ENCODE measurements around the gene CAPNS1.
"Not testable (repeated sequence)": the region's sequence is repeated elsewhere in the genome, so short reads cannot be mapped to it uniquely, and the experiment has no call there.

Gene CAPNS1

DNA sequence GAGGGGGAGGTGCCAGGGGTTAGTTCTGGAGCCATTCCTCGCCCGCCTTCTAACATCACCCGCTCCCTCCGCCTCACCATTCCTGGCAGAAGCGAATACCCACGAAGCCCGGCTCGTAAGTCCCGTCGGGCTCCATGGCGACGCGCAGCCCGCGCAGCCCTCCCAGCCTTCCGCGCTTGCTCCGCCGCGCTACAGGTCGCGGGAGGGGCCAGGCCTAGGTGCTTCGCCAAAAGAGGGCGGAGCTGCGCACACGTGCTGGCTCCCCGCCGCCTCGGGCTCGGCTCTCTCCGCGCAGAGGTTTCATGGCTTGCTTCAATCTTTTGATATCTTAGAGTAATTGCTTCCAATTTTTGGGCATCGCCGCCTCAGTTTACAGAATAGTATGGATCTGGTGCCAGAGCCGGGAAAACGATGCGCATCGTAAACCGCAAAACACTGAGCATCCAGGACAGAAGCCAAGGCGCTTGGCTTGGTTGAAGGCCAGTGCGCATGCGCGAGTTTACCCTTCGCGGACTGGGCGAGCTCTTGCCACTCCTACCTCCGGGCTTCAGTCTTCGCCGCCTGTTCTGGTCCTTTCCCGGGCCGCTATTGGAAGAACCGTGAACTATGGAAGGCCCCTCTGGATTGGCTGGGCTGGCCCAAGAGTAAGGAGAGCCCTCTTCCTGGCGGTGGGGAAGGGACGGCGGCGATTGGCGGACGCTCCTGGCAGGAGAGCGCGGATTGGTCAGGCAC lies 25.0 kb upstream of the CAPNS1 start, which contains the start of gene POLR2I:
Gene POLR2I (minus strand): TSS at position 155 of the 732 bp plus-strand sequence. CDS start 19 bp downstream, at position 136.
- DNase-seq = peak; percentile 97

DNA sequence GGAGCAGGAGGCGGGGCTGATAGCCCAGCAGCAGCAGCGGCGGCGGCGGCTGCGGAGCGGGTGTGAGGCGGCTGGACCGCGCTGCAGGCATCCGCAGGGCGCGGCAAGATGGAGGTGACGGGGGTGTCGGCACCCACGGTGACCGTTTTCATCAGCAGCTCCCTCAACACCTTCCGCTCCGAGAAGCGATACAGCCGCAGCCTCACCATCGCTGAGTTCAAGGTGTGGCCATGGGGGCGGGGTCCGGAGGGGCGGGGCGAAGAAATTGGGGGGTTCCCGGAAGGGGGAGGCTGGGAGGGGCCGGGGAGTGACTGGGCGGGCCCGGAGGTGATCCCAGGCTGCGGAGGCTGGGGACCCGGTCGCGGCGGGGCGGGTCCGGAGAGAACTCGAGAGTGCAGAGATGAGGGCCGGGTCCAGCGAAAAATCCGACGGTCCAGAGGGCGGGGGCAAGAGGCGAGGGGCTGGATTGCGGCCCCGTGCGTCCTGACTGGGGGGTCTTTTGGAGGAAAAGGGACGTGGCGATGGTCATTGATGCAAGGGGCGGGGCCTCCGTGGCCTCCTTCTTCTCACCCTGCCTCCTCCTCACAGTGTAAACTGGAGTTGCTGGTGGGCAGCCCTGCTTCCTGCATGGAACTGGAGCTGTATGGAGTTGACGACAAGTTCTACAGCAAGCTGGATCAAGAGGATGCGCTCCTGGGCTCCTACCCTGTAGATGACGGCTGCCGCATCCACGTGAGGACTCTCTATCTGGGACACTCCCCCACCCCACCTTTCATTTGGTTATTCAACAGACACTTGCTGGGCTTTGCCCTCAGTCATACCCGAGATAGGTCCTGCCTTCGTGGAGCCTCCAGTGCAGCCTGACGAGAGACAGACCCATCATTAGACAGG lies 24.2 kb upstream of the CAPNS1 start, which contains the start of gene TBCB:
Gene TBCB (plus strand): TSS at position 16 of the 891 bp plus-strand sequence. CDS start 93 bp downstream, at position 109.
- peak; percentile 89 for DNase-seq

DNA sequence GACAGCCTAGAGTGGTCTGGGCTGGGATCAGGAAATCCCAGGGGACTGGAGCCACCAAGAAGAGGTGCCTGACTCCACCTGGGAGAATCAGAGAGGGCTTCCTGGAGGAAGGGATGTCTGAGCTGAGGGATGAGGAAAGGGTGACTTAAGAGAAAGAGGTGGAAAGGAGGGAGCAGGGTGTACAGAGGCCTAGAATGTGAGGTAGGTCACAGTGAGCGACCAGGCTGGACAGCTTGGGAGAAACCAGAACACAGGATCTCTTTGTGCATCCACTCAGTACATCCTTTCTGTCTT lies 23.6 kb upstream of the CAPNS1 start:
- no peak for DNase-seq

DNA sequence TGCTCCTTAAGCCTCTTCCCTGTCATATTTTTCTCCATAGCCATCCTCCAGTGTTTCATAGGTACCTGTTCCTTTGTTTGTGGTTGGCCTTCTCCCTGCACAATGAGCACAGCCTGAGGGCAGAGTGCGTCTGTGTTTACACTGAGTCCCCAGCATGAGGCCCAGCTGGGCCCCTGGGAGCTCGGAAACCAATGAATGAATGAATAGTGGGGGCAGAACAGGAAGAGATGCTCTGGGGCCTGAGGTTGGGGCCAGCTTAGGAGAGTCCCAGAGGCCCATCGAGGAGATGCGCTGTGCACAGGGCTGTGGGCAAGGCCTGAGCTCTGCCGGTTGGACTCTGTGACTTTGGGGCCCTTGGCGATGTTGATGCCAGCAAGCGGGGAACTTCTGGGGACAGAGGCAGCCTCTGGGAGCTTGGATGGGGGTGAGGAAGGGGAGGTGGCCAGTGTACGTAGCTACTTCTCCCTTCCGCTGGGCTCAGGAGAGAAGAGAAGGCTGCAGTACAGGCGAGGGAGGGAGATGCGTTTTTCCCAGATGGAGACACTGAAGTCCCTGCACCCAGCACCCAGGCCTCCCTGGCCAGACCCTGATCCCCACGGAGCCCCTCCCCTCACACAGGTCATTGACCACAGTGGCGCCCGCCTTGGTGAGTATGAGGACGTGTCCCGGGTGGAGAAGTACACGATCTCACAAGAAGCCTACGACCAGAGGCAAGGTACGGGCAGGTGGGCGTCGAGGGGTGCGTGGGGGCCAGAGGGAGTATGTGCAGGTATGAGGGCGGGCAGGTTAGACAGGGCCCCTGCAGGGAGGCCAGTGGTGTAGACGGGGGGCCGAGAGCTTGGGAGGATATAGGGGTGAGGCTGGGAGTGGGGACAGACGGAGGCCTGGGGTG lies 19.5 kb upstream of the CAPNS1 start:
- DNase-seq = no peak

DNA sequence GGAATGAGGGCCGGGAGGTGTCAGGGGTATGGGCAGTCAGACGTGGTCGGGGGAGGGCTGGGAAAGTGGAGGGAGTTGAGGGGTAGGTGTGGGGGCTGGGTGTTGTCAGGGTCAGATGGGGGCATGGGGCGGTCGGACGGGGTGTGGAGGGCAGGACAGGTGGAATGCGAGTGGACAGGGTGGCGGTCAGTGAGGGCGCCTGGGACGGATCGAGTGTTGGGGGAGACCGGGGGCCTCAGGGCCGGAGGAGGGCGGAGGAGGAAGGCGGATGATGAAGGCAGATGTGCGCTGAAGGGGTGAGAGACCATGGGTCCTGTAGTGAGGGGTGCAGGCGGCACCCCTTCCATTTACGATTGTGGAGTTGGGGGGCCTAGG lies 18.9 kb upstream of the CAPNS1 start:
- DNase-seq = no peak

DNA sequence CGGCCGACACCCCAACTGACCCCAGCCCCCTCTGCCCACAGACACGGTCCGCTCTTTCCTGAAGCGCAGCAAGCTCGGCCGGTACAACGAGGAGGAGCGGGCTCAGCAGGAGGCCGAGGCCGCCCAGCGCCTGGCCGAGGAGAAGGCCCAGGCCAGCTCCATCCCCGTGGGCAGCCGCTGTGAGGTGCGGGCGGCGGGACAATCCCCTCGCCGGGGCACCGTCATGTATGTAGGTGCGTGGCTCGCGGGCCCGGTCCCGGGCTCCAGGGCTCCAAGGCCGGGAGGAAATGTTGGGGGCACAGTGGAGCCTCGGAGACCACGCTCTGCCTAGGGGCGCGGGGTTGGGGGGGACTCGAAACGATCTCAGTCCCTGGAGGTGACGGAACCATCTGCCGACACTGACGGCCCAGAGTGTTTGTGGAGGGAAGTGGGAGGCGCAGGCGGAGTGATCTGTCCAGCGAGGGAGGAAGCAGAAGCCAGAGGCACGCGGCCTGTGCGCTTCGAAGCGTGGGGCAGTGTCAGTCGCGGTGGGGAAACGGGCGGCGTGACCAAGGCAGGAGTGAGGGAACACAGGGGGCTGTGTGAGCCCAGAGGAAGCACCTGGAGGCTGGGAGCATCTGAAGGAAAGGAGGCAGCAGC lies 18.3 kb upstream of the CAPNS1 start:
- DNase-seq = no peak

DNA sequence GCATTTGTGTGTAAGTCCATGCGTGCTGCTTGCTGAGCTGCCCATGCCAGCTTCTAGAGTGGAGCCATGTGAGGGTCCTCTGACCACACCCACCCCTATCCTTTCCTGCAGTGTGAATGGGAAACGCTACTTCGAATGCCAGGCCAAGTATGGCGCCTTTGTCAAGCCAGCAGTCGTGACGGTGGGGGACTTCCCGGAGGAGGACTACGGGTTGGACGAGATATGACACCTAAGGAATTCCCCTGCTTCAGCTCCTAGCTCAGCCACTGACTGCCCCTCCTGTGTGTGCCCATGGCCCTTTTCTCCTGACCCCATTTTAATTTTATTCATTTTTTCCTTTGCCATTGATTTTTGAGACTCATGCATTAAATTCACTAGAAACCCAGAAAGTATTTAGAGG lies 14.3 kb upstream of the CAPNS1 start:
- no peak for DNase-seq

DNA sequence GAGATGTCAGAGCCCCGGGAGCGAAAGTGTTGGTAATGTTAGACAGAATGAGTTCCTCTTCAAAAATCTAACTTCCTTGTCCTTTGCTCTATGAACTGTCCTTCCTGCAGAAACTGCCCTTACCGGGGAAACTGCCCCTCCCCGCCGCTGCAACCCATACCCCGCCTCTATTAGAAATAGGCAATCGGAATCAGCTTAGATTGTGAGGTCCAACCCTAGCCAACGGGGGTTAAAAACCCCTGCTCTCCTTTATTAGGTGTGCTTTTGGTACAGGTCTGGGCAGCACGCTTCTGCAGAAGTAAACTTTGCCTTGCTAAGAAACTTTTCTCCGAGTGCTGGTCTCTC lies 11.5 kb upstream of the CAPNS1 start:
- DNase-seq = no peak

DNA sequence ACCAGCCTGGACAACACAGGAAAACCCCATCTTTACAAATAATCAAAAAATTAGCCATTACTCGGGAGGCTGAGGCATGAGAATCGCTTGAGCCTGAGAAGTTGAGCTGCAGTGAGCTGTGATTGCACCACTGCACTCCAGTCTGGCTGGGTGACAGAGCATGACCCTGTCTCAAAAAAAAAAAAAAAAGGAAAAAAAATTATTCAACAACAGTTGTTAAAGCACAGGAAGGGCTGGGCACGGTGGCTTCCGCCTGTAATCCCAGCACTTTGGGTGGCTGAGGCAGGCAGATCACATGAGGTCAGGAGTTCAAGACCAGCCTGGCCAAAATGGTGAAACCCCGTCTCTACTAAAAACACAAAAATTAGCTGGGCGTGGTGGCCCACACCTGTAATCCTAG lies 8.6 kb upstream of the CAPNS1 start:
- DNase-seq = not testable (repeated sequence)

DNA sequence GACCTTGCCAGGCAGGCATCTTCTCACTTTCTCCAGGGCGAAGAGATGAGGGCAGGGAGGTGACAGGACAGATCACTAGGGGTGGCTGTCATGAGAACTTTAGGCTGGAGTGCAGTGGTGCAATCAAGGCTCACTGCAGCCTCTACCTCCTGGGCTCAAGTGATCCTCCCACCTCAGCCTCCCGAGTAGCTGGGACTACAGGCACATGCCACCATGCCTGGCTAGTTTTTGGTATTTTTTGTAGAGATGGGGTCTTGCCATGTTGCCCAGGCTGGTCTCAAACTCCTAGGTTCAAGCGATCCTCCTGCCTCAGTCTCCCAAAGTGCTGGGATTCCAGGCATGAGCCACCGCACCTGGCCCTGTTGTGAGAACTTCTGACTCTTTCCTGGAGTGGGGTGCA lies 5.0 kb upstream of the CAPNS1 start:
- not testable (repeated sequence) for DNase-seq

DNA sequence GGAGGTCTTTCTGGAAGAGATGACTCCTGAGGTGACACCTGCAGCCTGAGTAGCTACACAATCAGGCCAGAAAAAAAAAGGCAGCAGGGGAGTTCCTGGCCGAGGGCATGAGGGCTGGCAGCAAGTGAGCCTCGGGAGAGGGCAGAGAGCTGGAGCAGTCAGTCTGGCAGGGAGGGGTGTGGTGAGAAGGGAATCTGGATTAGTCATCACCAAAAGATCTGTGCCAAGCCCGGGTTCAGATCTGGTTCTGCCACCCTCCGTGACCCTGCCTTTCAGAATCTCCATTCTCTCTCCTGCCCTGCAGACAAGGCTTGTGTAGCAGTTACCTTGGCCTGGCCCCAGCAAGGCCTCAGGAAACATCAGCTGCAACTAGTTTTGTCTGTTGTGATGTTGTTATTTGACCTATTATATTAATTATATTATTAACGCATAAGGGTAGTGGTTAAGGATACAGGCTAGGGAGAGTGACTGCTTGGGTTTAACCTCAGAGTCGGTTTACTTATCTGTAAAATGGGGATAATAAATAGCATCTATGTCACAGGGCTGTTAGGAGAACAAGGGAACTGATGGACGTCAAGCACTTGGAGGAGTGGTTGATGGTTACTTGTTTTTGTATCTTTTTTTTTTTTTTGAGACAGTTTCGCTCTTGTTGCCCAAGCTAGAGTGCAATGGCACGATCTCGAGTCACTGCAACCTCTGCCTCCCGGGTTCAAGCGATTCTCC lies 2.7 kb upstream of the CAPNS1 start:
- DNase-seq = no peak

DNA sequence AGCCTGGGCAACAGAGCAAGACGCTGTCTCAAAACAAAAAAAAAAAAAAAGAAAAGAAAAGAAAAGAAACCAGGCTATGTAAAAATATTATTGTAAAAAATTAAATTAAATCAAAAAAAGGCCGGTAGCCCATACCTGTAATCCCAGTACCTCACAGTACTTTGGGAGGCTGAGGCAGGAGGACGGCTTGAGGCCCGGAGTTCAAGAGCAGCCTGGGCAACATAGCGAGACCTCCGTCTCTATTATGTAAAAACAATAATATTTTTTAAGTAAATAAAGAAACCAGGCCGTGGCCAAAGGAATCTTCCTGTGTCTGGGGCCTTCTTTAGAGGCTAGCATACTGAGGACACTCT lies 770 bp upstream of the CAPNS1 start:
- DNase-seq = no peak

DNA sequence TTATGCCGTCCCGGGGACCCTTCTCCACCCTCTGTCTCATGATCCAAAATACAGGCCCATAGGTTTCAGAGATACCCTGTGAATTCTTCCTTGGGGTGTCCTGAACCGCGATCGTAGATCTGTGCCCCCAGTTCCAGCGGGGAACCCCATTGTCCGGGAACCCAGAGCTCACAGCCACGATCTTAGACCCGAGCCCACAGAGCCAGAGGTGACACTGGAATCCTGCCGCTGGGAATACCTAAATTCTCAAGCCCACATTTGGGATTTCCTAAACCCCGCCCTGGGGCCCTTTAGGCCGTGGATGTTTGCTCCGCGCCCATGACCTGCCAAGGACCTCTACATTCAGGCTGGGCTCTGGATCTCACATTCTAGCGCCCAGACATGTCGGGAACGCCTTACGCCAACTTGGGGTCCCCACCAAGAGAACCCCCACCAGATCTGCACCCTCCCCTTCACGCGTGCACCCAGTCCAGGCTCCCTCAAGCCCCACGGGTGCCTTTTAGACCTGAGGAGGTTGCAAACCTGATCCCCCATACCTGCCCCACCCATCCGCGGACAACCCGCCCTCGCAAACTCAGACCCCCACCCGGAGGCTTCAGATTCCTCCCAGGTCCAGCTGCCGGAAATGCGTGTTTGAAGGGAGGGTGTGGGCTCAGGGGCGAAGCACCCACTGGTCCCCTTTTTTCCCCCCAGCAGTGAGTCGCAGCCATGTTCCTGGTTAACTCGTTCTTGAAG lies 605 bp downstream of the CAPNS1 start:
- DNase-seq = no peak

DNA sequence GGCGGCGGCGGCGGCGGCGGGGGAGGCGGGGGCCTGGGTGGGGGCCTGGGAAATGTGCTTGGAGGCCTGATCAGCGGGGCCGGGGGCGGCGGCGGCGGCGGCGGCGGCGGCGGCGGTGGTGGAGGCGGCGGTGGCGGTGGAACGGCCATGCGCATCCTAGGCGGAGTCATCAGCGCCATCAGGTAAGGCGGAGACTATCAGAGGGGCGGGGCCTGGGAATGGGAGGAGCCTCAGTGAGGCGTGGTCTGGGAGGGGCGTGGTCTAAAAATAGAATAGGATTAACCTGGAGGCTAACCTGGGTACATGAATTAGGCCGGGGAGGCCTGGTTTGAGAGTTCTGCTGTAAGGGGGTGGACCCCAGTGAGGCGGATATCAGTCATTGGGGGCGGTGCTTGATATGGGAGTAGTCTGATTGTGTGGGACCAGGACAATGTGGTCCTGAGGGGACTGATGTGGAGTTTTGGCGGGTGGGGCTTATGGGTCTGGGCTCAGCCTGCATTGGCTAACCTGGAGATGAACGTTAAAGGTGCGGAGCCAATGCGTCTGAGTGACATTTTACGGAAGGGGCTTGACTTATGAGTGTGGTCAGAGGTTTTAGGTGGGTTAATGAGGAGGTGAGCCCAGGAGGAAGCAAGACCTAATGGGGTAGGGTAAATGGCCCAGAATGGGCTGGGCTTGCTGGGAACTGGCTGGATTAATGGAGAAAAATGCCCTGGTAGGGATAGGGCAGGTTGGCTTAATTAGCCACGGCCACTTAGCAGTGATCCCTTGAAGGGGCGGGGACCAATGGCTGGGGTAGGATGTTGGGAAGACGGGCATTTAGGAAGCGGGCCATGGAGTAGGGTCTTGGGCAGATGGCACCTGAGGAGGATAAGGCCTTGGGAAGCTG lies 1.4 kb downstream of the CAPNS1 start:
- peak; percentile 92 for DNase-seq

DNA sequence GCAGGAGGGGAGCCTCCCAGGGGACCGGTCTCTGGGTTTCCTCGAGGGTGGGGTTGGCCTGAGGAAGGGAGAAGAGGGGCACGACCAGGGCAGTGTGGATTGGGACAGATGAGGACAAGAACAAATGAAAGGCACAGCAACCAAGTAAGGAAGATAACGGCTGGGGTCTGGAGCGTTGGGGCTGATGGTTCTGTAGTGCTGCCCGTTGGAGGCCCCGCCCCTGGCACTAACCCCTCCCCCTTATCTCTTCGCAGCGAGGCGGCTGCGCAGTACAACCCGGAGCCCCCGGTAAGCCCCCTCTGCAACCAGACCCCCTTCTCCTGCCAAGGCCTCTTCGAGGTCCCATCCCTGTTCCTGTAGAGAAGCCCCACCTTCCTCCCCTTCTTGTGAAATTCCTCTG lies 2.2 kb downstream of the CAPNS1 start:
- DNase-seq = no peak

DNA sequence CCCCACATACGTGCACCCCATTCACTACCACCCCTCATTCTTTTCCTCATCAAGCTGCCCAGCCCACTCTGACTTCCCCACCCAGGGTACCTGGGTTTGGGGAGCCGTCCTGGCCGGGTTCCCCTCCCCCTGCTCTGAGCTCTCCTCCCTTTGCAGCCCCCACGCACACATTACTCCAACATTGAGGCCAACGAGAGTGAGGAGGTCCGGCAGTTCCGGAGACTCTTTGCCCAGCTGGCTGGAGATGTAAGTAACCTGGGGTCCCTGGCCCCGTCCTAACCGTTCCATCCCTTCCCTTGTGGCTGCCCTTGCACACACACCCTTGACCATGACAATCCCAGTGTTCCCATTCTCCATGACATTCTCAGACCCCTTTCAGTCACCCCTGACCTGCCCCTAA lies 2.6 kb downstream of the CAPNS1 start:
- no peak for DNase-seq

DNA sequence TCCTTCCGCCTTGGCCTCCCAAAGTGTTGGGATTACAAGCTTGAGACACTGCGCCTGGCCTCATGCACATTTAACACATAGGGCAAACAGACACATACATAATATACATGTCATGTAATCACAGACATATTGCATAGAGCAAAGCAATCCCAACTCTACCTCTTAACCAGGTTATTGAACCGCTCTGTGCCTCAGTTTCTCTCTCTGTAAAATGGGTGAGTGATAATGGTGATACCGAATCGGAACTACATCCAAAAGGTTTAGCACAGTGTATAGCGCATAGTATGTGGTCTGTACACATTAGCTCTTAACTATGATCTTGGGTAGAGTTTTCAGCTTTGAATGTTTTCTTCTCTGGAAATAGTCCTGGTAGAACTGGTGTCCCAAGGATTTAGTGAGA lies 4.8 kb downstream of the CAPNS1 start:
- no peak for DNase-seq

DNA sequence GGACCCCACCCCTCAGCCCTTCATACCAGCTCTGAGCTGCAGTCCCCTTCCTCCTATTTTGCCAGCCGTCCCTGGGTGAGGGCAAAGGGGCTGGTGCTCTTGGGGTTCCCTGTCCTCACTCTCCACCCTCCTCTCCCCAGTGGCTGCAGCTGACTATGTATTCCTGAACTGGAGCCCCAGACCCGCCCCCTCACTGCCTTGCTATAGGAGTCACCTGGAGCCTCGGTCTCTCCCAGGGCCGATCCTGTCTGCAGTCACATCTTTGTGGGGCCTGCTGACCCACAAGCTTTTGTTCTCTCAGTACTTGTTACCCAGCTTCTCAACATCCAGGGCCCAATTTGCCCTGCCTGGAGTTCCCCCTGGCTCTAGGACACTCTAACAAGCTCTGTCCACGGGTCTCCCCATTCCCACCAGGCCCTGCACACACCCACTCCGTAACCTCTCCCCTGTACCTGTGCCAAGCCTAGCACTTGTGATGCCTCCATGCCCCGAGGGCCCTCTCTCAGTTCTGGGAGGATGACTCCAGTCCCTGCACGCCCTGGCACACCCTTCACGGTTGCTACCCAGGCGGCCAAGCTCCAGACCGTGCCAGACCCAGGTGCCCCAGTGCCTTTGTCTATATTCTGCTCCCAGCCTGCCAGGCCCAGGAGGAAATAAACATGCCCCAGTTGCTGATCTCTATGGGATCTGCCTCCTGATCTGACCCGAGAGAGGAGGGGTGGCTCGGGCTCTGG lies 10.0 kb downstream of the CAPNS1 start:
- no peak for DNase-seq

DNA sequence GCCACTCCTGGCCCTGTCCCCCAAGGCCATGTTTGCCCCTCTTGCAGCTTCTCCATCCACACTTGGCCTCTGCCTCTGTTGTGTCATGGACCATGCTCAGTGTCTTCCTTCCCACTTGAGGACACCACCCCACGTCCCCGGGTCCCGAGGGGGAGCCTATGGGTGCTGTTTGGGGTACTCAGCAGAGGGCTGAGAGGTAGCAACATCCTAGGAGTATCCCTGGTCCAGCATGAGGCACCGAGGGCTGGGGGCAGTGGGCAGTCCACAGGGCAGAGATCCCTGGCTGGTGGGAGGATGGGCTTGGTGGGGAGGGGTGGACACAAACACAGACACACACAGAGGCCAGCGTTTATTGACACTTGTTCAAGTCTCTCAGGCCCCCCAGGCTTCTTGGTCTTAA lies 10.7 kb downstream of the CAPNS1 start:
- DNase-seq = no peak
